K562 (cell line): ENCODE data around the gene ACKR3.

Source experiments
- BDP1 ChIP-seq: IDR thresholded peaks from 3 replicates; pipeline ENCODE4 v1.6.1; 2011; ENCODE audit not compliant: insufficient read length, insufficient read depth
- EHMT2 ChIP-seq: fragments of 450-650 bp; IDR thresholded peaks from 2 replicates; pipeline ENCODE4 v1.6.1; 2018; ENCODE audit warnings: antibody characterized with exemption
- HDAC2 ChIP-seq: fragments of 450-650 bp; IDR thresholded peaks from 2 replicates; pipeline ENCODE4 v1.6.1; 2016; ENCODE audit warnings: mild to moderate bottlenecking
- JUN ChIP-seq, 2 experiments: sonication (generic) in 1 of 2; formaldehyde crosslinking in 1 of 2; IDR thresholded peaks; 2 replicates each; pipeline versions ENCODE4 v1.6.1 to v1.8.0; 2012 to 2022; ENCODE audit warnings: borderline replicate concordance in 2 of 2, mild to moderate bottlenecking in 2 of 2, improper control_type of control experiment in 1 of 2, low read depth in 1 of 2, low read length in 1 of 2, missing genetic modification reagents in 1 of 2
- KLF6 ChIP-seq: fragments of 250-450 bp; sonication (Bioruptor Pico); IDR thresholded peaks from 2 replicates; pipeline ENCODE4 v1.4.0; 2020; ENCODE audit warnings: mild to moderate bottlenecking, moderate library complexity, borderline replicate concordance
- POLR2AphosphoS2 ChIP-seq: IDR thresholded peaks from 2 replicates; pipeline ENCODE4 v1.6.1; 2012; ENCODE audit warnings: low read length, improper control_type of control experiment
- RAD21 ChIP-seq, 2 experiments: fragments of 250-450 bp in 1 of 2; fragments of 450-650 bp in 1 of 2; sonication (Bioruptor Pico) in 1 of 2; formaldehyde crosslinking in 1 of 2; IDR thresholded peaks in 1 of 2; conservative IDR thresholded peaks in 1 of 2; 2 replicates each; pipeline versions ENCODE4 v1.4.0 to v1.8.0; 2020 to 2022; ENCODE audit warnings: mild to moderate bottlenecking in 2 of 2, moderate library complexity in 1 of 2
- SP1 ChIP-seq: sonication (generic); formaldehyde crosslinking; IDR thresholded peaks from 2 replicates; pipeline ENCODE4 v1.8.1; 2022; ENCODE audit warnings: mild to moderate bottlenecking, missing genetic modification reagents
- TCF7 ChIP-seq: sonication (generic); IDR thresholded peaks from 2 replicates; pipeline ENCODE4 v1.6.1; 2016; ENCODE audit warnings: antibody characterized with exemption, borderline replicate concordance
- TF ChIP-seq, protein P1 (sequence below), 3 experiments: IDR thresholded peaks in 2 of 3; conservative IDR thresholded peaks in 1 of 3; 2 replicates each; pipeline ENCODE4 v1.5.1; 2011 to 2012; ENCODE audit warnings: low read length in 3 of 3, mild to moderate bottlenecking in 3 of 3, control low read depth in 2 of 3, improper control_type of control experiment in 1 of 3, inconsistent platforms in 1 of 3, low read depth in 1 of 3, mixed read lengths in 1 of 3, moderate library complexity in 1 of 3; ENCODE audit not compliant: insufficient read depth in 2 of 3

DNA sequence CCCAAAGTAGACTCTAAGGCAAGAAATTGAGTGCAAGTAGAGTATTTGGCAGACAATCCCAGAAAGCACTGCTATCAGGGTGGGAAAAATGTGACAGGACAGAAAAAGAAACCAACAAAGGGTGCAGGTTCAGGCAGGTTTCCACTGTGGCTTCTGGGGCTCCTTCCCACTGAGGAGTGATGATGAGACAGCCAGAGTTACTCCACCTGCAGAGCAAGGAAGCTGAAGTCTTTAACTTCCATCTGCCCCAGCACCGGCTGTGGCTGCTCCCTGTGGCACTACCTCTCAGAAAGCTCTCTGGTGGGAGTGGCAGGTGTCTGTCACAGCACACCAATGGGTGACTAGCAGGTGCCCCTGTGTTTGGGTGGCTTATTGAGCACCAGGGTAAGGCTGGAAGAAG lies 37.6 kb upstream of the ACKR3 start:
- no peak for TF ChIP-seq SP1 (CRISPR knock-in tag)
- TF ChIP-seq, protein P1, sequence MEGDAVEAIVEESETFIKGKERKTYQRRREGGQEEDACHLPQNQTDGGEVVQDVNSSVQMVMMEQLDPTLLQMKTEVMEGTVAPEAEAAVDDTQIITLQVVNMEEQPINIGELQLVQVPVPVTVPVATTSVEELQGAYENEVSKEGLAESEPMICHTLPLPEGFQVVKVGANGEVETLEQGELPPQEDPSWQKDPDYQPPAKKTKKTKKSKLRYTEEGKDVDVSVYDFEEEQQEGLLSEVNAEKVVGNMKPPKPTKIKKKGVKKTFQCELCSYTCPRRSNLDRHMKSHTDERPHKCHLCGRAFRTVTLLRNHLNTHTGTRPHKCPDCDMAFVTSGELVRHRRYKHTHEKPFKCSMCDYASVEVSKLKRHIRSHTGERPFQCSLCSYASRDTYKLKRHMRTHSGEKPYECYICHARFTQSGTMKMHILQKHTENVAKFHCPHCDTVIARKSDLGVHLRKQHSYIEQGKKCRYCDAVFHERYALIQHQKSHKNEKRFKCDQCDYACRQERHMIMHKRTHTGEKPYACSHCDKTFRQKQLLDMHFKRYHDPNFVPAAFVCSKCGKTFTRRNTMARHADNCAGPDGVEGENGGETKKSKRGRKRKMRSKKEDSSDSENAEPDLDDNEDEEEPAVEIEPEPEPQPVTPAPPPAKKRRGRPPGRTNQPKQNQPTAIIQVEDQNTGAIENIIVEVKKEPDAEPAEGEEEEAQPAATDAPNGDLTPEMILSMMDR (IDR thresholded peaks at IDR 0.05 in 2 of 3, conservative IDR thresholded peaks at IDR 0.05 in 1 of 3; ENCODE audit: insufficient read depth in 2 of 3, low read depth in 1 of 3, low read length in 3 of 3) = no peak
- TF ChIP-seq POLR2AphosphoS2 = no peak
- TF ChIP-seq HDAC2 = no peak
- no peak for TF ChIP-seq RAD21 (CRISPR knock-in tag; conservative IDR thresholded peaks at IDR 0.05 in 1 of 2, IDR thresholded peaks at IDR 0.05 in 1 of 2)
- TF ChIP-seq KLF6 (CRISPR knock-in tag) = no peak
- TF ChIP-seq BDP1 = no peak
- no peak for TF ChIP-seq EHMT2
- no peak for TF ChIP-seq JUN (IDR thresholded peaks at IDR 0.05; ENCODE audit: borderline replicate concordance, low read depth, low read length)
- no peak for TF ChIP-seq JUN (CRISPR knock-in tag; IDR thresholded peaks at IDR 0.05; ENCODE audit: borderline replicate concordance)
- no peak for TF ChIP-seq TCF7
